ENCODE data around the gene KRTAP10-7. TPM values are rescaled to one million over a fixed set of nuclear protein-coding genes. Genes with fewer than 3 reads are reported as not detected.

KRTAP10-7 gene
- total RNA-seq, 1 donor from 2014 or later, result not detected

GRCh38 chr21:44574457-44575306, 25.7 kb upstream of the KRTAP10-7 start:
- no peaks in the 10 kb centered on the region for H3K9me3 ChIP-seq
- ATAC-seq, result no peak
- H3K27me3 ChIP-seq, result no peaks in the 10 kb centered on the region
- H3K27ac ChIP-seq, result no peak overlapping the region
- no peaks in the 10 kb centered on the region for H3K36me3 ChIP-seq
- peak; percentile 47 for DNase-seq
- H3K4me3 ChIP-seq, result no peak overlapping the region
- no peak for TF ChIP-seq CTCF (IDR thresholded peaks at IDR 0.05)
- H3K4me1 ChIP-seq, result no peaks in the 10 kb centered on the region
- intact Hi-C loops (cut with DNase I), result no loop called here

GRCh38 chr21:44575307-44576024, 24.9 kb upstream of the KRTAP10-7 start:
- no peak for TF ChIP-seq CTCF (IDR thresholded peaks at IDR 0.05)
- H3K4me1 ChIP-seq, result no peaks in the 10 kb centered on the region
- H3K27me3 ChIP-seq, result no peaks in the 10 kb centered on the region
- intact Hi-C loops (cut with DNase I), result no loop called here
- no peak for ATAC-seq
- no peak overlapping the region for H3K4me3 ChIP-seq
- no peak overlapping the region for H3K27ac ChIP-seq
- H3K9me3 ChIP-seq, result no peaks in the 10 kb centered on the region
- no peaks in the 10 kb centered on the region for H3K36me3 ChIP-seq
- no peak for DNase-seq

GRCh38 chr21:44576025-44576420, 24.4 kb upstream of the KRTAP10-7 start:
- intact Hi-C loops (cut with DNase I), result no loop called here
- H3K36me3 ChIP-seq, result no peaks in the 10 kb centered on the region
- H3K4me1 ChIP-seq, result no peaks in the 10 kb centered on the region
- no peak overlapping the region for H3K27ac ChIP-seq
- H3K27me3 ChIP-seq, result no peaks in the 10 kb centered on the region
- H3K4me3 ChIP-seq, result no peak overlapping the region
- DNase-seq (no peak), ATAC-seq (no peak)
- no peaks in the 10 kb centered on the region for H3K9me3 ChIP-seq
- no peak for TF ChIP-seq CTCF (IDR thresholded peaks at IDR 0.05)

- H3K27ac ChIP-seq, result no peak overlapping the region
- TF ChIP-seq CTCF (IDR thresholded peaks at IDR 0.05), result no peak
- peaks cover 8% of the 10 kb centered on the region for H3K9me3 ChIP-seq
- DNase-seq (peak; percentile 48), ATAC-seq (no peak)
- H3K27me3 ChIP-seq, result no peaks in the 10 kb centered on the region
- H3K4me3 ChIP-seq, result no peak overlapping the region
- H3K4me1 ChIP-seq, result no peaks in the 10 kb centered on the region
- H3K36me3 ChIP-seq, result no peaks in the 10 kb centered on the region
- intact Hi-C loops (cut with DNase I), result no loop called here
Observed at GRCh38 chr21:44578371-44579055, 21.9 kb upstream of the KRTAP10-7 start.

GRCh38 chr21:44579056-44579832, 21.2 kb upstream of the KRTAP10-7 start:
- peak; percentile 26 for ATAC-seq
- peak; percentile 50 for DNase-seq
- Histone ChIP-seq H3K27me3 (no peaks in the 10 kb centered on the region), H3K4me1 (no peaks in the 10 kb centered on the region), H3K27ac (no peak overlapping the region), H3K36me3 (no peaks in the 10 kb centered on the region), H3K9me3 (peaks cover 8% of the 10 kb centered on the region), H3K4me3 (no peak overlapping the region)
- intact Hi-C loops (cut with DNase I), result no loop called here
- TF ChIP-seq CTCF (IDR thresholded peaks at IDR 0.05), result no peak

Data from upper lobe of right lung (tissue), 1 donor.